ENCODE results near the gene C5orf52.
"Not testable (repeated sequence)": the region's sequence is repeated elsewhere in the genome, so short reads cannot be mapped to it uniquely, and the experiment has no call there.

The C5orf52 gene

DNA sequence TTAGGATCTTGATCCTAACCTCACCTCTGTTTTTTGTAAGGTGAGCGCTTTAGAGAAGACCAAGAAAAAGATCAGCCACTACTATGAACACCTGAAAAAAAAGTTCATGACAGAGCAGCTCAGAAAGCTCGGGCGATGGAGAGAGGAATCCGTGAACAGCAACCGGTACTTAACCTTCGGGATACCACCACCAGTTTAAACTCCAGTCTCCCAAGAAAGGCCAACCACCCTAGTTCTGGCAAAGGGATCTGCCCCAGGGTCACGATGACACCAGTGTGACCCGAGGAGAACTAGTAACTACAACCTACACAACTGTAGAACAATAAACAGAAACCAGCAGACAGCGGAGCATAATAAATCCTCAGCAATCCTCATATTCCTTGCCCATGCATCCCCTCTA, 8.5 kb downstream of the C5orf52 start:
- DNase-seq (ENCODE audit: low read depth): no peak

GRCh38 chr5:157680239-157680638, 8.9 kb downstream of the C5orf52 start:
- DNase-seq (ENCODE audit: low read depth): no peak

DNA sequence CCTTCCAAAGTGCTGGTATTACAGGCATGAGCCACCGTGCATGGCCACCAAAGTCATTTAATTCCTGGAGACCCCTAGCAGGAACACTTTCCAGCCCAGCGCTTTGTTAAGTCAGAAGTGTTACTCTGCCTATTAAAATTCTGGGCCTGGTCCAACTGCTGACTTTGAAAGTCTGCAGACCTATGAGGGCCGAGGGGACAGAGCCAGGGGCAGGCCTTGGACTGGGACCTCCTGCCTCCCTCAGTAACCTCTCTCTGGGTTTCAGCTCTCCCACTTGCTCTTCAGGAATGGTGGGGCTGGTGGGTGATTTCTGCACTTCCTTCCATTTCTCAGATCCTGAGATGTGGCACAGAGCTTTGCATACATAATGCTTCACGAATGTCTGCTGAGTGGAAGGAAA, 9.7 kb downstream of the C5orf52 start:
- DNase-seq (ENCODE audit: low read depth): no peak

GRCh38 chr5:157682257-157682656, 10.9 kb downstream of the C5orf52 start:
- no peak for DNase-seq (ENCODE audit: low read depth)

GRCh38 chr5:157686276-157687197, 15.2 kb downstream of the C5orf52 start:
- DNase-seq (ENCODE audit: low read depth): not testable (repeated sequence)

- DNase-seq (ENCODE audit: low read depth): no peak
Measured at GRCh38 chr5:157687198-157687554, 15.8 kb downstream of the C5orf52 start.

DNA sequence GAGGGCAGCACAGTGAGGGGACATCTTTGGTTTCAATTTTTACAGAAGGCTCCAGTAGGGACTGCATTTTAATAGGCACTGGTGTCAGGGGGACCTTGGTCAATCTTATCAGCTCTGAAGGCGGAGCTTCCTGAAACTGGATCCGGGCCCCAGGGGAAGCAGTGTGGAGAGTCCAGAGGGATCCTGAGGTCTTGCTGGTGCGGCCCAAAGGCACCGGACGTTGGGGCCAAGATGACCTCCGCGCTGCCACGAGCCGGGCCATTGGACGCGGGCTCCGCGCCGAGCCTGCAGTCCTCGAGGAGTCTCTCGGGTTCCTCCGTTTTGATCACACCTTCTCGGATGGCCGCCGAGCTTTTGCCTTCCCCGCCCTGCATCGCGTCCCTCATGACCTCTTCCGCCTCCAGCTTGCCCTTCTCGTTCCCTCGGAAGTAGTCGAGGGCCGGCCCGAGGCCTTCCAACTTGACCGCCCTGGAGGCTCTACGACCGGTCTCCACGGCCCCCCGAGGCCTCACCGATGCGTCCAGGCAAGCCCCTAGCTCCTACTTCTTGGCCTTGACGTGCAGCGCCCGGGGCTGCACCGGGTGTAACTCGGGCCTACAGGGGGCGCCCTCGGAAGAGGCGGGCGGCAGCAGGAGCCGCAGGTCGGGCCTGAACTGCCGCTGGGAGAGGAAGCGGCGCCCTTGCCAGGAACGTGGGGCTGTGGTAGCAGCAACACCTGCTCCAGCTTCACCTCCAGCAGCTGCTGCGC, 18.8 kb downstream of the C5orf52 start:
- DNase-seq (ENCODE audit: low read depth): no peak

DNA sequence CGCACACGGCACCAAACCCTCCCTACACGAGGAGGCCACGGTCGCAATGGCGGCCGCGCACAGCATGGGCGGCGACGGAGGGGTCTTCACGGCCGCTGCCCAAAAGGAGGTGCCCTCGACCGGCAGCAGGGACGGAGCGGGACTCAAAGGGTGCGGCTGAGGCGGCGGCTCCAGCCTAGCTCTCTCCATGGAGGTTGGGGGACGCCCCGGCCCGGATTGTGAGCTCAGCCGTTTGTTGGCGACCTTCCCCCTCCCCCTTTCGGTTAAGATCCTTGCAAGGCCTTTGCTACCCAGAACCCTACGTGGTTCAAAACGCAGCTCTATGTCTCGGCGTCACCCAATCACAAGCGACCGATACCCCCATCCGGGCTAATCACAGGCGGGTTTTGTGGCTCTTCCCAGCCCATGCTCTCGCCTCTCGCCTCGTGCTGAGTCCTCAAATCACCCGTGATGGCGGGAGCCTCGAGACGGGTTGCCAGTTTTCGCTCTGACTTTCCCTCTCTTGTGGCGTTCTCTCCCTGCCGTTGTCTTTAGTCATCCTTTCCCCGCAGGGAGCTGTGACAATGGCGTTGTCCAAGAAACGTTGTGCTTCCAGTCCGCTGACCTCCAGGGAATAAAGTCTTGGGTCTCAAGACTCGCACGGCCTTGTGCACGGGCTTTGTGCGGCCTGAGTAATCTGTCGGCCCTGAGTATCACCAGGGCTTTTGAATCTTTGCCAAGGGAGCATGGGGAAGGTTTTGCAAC, 19.5 kb downstream of the C5orf52 start:
- DNase-seq (ENCODE audit: low read depth): no peak

DNA sequence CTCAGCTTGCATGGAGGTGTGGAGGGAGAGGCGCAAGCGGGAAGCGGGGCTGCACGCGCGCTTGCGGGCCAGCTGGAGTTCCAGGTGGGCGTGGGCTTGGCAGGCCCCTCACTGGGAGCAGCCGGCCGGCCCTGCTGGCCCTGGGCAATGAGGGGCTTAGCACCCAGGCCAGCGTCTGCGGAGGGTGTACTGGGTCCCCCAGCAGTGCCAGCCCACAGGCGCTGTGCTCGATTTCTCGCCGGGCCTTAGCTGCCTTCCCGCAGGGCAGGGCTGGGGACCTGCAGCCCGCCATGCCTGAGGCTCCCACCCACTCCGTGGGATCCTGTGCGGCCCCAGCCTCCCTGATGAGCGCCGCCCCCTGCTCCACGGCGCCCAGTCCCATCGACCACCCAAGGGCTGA, 22.5 kb downstream of the C5orf52 start:
- not testable (repeated sequence) for DNase-seq (ENCODE audit: low read depth)

GRCh38 chr5:157696154-157696553, 24.8 kb downstream of the C5orf52 start:
- DNase-seq (ENCODE audit: low read depth): not testable (repeated sequence)

- DNase-seq (ENCODE audit: low read depth): not testable (repeated sequence)
Measured at GRCh38 chr5:157698674-157699073, 27.3 kb downstream of the C5orf52 start.

DNA sequence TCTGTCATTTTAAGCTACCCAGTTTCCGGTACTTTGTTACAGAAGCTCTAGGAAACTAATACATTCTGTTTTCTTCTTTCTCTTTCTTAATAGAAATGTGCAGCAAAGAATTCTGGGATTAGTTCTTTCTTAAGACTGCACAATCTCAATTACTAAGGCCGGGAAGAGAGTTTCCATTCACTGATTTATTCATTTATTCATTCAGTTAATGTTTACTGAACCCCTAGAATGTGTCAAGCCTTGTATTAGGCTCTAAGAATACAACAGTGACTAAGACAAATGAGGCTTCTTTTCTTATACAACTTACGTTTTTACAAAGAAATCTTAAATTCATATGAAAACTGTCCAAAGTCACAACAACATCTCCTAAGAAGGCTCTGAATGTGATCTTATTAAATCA, 32.4 kb downstream of the C5orf52 start:
- DNase-seq (ENCODE audit: low read depth): no peak

DNA sequence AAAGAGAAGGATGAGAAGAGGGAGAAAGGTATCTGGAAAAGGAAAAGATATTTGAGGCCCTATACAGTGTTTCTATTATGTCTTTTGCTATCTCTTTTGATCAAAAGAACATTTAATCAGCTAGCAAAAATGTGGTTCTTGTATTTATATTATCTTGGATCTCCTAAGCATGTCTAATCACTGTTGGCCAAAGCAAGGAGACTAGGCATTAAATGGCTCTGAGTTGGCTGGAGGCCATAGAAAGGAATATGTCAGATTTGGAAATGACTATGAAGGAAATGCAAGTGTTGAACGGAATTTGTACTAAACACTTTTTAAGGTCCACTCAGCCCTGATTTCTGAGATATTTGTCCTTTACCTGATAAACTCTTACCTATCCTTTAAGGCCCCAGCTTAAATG, 37.5 kb downstream of the C5orf52 start:
- DNase-seq (ENCODE audit: low read depth): no peak

- no peak for DNase-seq (ENCODE audit: low read depth)
Measured at GRCh38 chr5:157709346-157709745, 38.0 kb downstream of the C5orf52 start.

DNA sequence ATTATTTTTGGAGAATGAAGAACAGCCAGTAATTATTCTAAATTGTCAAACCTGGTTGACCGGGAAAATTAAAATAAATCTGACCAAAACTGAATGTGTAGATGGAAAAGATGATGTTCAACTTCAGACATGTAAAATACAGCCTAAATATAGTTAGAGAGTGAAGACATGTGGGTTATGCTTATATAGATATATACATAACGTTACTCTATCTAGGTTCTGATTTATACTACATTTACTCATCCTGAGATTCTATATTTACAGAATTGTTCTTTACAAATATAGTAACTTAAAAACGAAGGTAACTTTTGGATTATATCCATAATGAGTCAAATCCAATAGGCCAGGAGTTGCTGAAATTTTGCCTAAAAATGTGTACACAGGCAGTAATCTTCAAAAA, 39.1 kb downstream of the C5orf52 start:
- DNase-seq (ENCODE audit: low read depth): no peak

DNA sequence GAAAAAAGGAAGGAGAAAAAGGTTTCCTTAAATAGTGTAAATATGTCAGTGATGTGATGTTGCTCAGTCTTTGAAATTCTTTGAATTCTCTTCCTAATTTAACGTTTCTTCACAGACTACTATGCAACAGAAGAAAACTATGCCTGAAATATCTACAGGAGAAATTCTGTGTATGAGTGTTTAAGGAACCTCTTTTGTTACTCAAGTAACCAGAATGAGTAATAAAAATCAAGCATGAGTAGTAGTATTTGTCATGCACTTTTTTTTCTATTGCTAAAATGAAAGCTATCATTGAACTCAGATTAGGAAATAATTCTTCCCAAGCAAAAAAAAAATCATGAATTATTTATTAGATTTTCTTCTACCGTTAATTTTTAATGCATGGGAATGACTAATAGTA, 39.5 kb downstream of the C5orf52 start:
- DNase-seq (ENCODE audit: low read depth): peak; percentile 75

GRCh38 chr5:157713830-157714595, 42.7 kb downstream of the C5orf52 start:
- DNase-seq (ENCODE audit: low read depth): no peak

- DNase-seq (ENCODE audit: low read depth): no peak
Measured at GRCh38 chr5:157714596-157714864, 43.2 kb downstream of the C5orf52 start.

GRCh38 chr5:157718519-157718918, 47.2 kb downstream of the C5orf52 start:
- DNase-seq (ENCODE audit: low read depth): no peak

DNA sequence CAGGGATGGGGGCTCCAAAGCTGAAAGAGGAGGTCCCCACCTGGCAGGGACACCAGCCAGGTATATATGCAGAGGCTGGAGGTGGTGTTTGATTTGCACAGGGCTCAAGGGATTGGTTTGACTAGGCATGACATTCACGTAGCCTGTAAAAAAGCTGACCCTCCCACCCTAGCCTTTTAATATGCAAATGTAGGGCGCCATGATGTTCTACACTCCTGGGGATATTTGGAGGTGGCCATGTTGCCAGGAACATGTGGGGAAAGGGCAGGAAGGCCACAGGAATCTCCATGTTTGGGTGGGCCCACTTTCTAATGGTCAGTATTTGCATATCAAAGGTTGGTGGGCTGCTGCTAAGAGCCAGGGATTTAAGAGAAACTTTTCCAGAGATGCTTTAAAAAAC, 47.9 kb downstream of the C5orf52 start:
- DNase-seq (ENCODE audit: low read depth): no peak

- no peak for DNase-seq (ENCODE audit: low read depth)
Measured at GRCh38 chr5:157721159-157721558, 49.8 kb downstream of the C5orf52 start.

- DNase-seq (ENCODE audit: low read depth): not testable (repeated sequence)
Measured at GRCh38 chr5:157722895-157723294, 51.6 kb downstream of the C5orf52 start.

Measured in non-pigmented ciliary epithelial cell (primary cell).